Measurements from ENCODE around the gene ACACB.

ACACB gene

GRCh38 chr12:109222062-109222461 lies 105.7 kb downstream of the ACACB start:
- DNase-seq = no peak

- no peak for DNase-seq
These were observed 106.1 kb downstream of the ACACB start for GRCh38 chr12:109222496-109222895.

- no peak for DNase-seq
These were observed 106.8 kb downstream of the ACACB start for GRCh38 chr12:109223211-109223610.

- no peak for DNase-seq
These were observed 107.5 kb downstream of the ACACB start for GRCh38 chr12:109223868-109224267.

GRCh38 chr12:109228664-109229063 lies 112.3 kb downstream of the ACACB start:
- no peak for DNase-seq

- DNase-seq = no peak
These were observed 113.8 kb downstream of the ACACB start for GRCh38 chr12:109230193-109230592.

GRCh38 chr12:109232731-109233130 lies 116.3 kb downstream of the ACACB start:
- no peak for DNase-seq

GRCh38 chr12:109234012-109234411 lies 117.6 kb downstream of the ACACB start:
- no peak for DNase-seq

GRCh38 chr12:109236257-109236656 lies 119.9 kb downstream of the ACACB start:
- no peak for DNase-seq

- no peak for DNase-seq
These were observed 122.8 kb downstream of the ACACB start for GRCh38 chr12:109239179-109239578.

GRCh38 chr12:109239691-109240090 lies 123.3 kb downstream of the ACACB start:
- no peak for DNase-seq

GRCh38 chr12:109240365-109240764 lies 124.0 kb downstream of the ACACB start:
- no peak for DNase-seq

GRCh38 chr12:109241936-109242335 lies 125.5 kb downstream of the ACACB start:
- DNase-seq = no peak

- DNase-seq = no peak
These were observed 127.7 kb downstream of the ACACB start for GRCh38 chr12:109244073-109244472.

GRCh38 chr12:109246221-109246620 lies 129.8 kb downstream of the ACACB start:
- no peak for DNase-seq

- no peak for DNase-seq
These were observed 131.7 kb downstream of the ACACB start for GRCh38 chr12:109247831-109248654.

- no peak for DNase-seq
These were observed 134.1 kb downstream of the ACACB start for GRCh38 chr12:109250523-109250922.

- no peak for DNase-seq
These were observed 136.4 kb downstream of the ACACB start for GRCh38 chr12:109252799-109253198.

GRCh38 chr12:109253913-109254544 lies 137.6 kb downstream of the ACACB start:
- no peak for DNase-seq

- no peak for DNase-seq
These were observed 139.0 kb downstream of the ACACB start for GRCh38 chr12:109255377-109255776.

- no peak for DNase-seq
These were observed 139.6 kb downstream of the ACACB start for GRCh38 chr12:109256011-109256410.

GRCh38 chr12:109258201-109258600 lies 141.8 kb downstream of the ACACB start:
- DNase-seq = no peak

- DNase-seq = no peak
These were observed 142.5 kb downstream of the ACACB start for GRCh38 chr12:109258607-109259544.
